ENCODE data around the gene TFR2.
A peak's percentile ranks its signal among the peaks of the same experiment; 100 is the strongest.

Gene TFR2

GRCh38 chr7:100586266-100587025, 54.9 kb downstream of the TFR2 start, which contains the start of gene FBXO24:
Gene FBXO24, plus strand, starts transcription at chr7:100586328. Its CDS starts 298 bp downstream, at chr7:100586626.
- TF ChIP-seq ZNF274 (IDR thresholded peaks at IDR 0.05; ENCODE audit: low read depth, low read length) (no peak), YY1 (IDR thresholded peaks at IDR 0.05; ENCODE audit: insufficient read depth, insufficient read length) (no peak), SUZ12 (IDR thresholded peaks at IDR 0.05; ENCODE audit: extremely low read depth, insufficient read depth, insufficient read length) (no peak)
- Histone ChIP-seq H3K9me3 (ENCODE audit: insufficient read depth, low read length) (no peaks in the 10 kb centered on the region), H3K36me3 (ENCODE audit: insufficient read depth, insufficient read length, low read length) (peaks cover 14% of the 10 kb centered on the region), H3K4me1 (ENCODE audit: insufficient read depth, insufficient read length) (peaks cover 26% of the 10 kb centered on the region), H3K9ac (ENCODE audit: insufficient read length, low read depth) (peak within 1 kb of the TSS; percentile 93), H3K4me3 (ENCODE audit: insufficient read length, low read depth) (peak within 1 kb of the TSS; percentile 86), H3K27me3 (ENCODE audit: insufficient read depth, insufficient read length) (no peaks in the 10 kb centered on the region)
- peak; percentile 99 for DNase-seq (ENCODE audit: low read depth, low spot score)

- peaks cover 24% of the 10 kb centered on the region for H3K4me1 ChIP-seq (ENCODE audit: insufficient read depth, insufficient read length)
- peak within 1 kb of the TSS; percentile 86 for H3K4me3 ChIP-seq (ENCODE audit: insufficient read length, low read depth)
- H3K36me3 ChIP-seq (ENCODE audit: insufficient read depth, insufficient read length, low read length): peaks cover 22% of the 10 kb centered on the region
- H3K9ac ChIP-seq (ENCODE audit: insufficient read length, low read depth): peak within 1 kb of the TSS; percentile 93
- no peaks in the 10 kb centered on the region for H3K9me3 ChIP-seq (ENCODE audit: insufficient read depth, low read length)
- TF ChIP-seq SUZ12 (IDR thresholded peaks at IDR 0.05; ENCODE audit: extremely low read depth, insufficient read depth, insufficient read length) (no peak), YY1 (IDR thresholded peaks at IDR 0.05; ENCODE audit: insufficient read depth, insufficient read length) (no peak), ZNF274 (IDR thresholded peaks at IDR 0.05; ENCODE audit: low read depth, low read length) (no peak)
- H3K27me3 ChIP-seq (ENCODE audit: insufficient read depth, insufficient read length): no peaks in the 10 kb centered on the region
- no peak for DNase-seq (ENCODE audit: low read depth, low spot score)
Observed at GRCh38 chr7:100585511-100586265, 55.7 kb downstream of the TFR2 start, which contains the start of gene LRCH4. Gene LRCH4, minus strand, starts transcription at chr7:100586129. Its CDS starts 29 bp downstream, at chr7:100586100.

- H3K4me3 ChIP-seq (ENCODE audit: insufficient read length, low read depth): peak overlapping the region; percentile 86
- DNase-seq (ENCODE audit: low read depth, low spot score): no peak
- no peaks in the 10 kb centered on the region for H3K27me3 ChIP-seq (ENCODE audit: insufficient read depth, insufficient read length)
- H3K9me3 ChIP-seq (ENCODE audit: insufficient read depth, low read length): no peaks in the 10 kb centered on the region
- peak overlapping the region; percentile 93 for H3K9ac ChIP-seq (ENCODE audit: insufficient read length, low read depth)
- peaks cover 29% of the 10 kb centered on the region for H3K36me3 ChIP-seq (ENCODE audit: insufficient read depth, insufficient read length, low read length)
- peaks cover 18% of the 10 kb centered on the region for H3K4me1 ChIP-seq (ENCODE audit: insufficient read depth, insufficient read length)
- TF ChIP-seq YY1 (IDR thresholded peaks at IDR 0.05; ENCODE audit: insufficient read depth, insufficient read length): no peak
- no peak for TF ChIP-seq SUZ12 (IDR thresholded peaks at IDR 0.05; ENCODE audit: extremely low read depth, insufficient read depth, insufficient read length)
- TF ChIP-seq ZNF274 (IDR thresholded peaks at IDR 0.05; ENCODE audit: low read depth, low read length): no peak
Observed at GRCh38 chr7:100584683-100585510, 56.5 kb downstream of the TFR2 start.

DNA sequence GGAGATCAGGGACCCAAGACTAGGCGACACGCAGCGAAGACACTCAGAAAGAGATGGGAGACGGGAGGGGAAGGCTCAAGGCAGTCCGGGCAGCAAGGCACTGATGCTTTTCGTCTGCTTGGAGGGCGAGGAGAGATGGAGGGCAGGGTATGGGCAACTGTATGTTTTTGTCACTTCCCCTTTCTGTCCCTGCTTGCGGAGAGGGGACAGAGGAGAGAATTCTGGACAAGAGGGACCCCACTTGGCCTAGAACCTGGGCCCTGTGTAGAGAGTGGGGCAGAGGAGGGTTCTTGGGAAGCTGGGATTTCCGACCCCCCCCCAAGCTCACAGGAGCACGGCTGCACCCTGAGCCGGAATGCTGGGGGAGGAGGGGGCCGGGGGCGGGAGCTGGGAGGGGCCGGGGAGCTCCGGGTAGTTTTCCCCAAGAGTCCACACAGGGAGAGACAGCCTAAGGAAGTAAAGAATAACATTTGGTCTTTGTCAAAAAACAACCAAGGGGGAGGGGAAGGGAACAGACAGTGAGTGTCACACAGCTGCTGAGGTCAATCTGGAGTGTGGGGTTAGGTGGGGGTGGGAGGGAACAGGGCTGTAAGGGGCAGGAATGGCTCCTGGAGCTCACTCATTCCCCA, 57.2 kb downstream of the TFR2 start:
- DNase-seq (ENCODE audit: low read depth, low spot score): no peak
- no peaks in the 10 kb centered on the region for H3K9me3 ChIP-seq (ENCODE audit: insufficient read depth, low read length)
- H3K4me1 ChIP-seq (ENCODE audit: insufficient read depth, insufficient read length): peaks cover 18% of the 10 kb centered on the region
- peak overlapping the region; percentile 93 for H3K9ac ChIP-seq (ENCODE audit: insufficient read length, low read depth)
- H3K36me3 ChIP-seq (ENCODE audit: insufficient read depth, insufficient read length, low read length): peaks cover 34% of the 10 kb centered on the region
- H3K4me3 ChIP-seq (ENCODE audit: insufficient read length, low read depth): peak overlapping the region; percentile 86
- TF ChIP-seq SUZ12 (IDR thresholded peaks at IDR 0.05; ENCODE audit: extremely low read depth, insufficient read depth, insufficient read length) (no peak), ZNF274 (IDR thresholded peaks at IDR 0.05; ENCODE audit: low read depth, low read length) (no peak), YY1 (IDR thresholded peaks at IDR 0.05; ENCODE audit: insufficient read depth, insufficient read length) (no peak)
- no peaks in the 10 kb centered on the region for H3K27me3 ChIP-seq (ENCODE audit: insufficient read depth, insufficient read length)

DNA sequence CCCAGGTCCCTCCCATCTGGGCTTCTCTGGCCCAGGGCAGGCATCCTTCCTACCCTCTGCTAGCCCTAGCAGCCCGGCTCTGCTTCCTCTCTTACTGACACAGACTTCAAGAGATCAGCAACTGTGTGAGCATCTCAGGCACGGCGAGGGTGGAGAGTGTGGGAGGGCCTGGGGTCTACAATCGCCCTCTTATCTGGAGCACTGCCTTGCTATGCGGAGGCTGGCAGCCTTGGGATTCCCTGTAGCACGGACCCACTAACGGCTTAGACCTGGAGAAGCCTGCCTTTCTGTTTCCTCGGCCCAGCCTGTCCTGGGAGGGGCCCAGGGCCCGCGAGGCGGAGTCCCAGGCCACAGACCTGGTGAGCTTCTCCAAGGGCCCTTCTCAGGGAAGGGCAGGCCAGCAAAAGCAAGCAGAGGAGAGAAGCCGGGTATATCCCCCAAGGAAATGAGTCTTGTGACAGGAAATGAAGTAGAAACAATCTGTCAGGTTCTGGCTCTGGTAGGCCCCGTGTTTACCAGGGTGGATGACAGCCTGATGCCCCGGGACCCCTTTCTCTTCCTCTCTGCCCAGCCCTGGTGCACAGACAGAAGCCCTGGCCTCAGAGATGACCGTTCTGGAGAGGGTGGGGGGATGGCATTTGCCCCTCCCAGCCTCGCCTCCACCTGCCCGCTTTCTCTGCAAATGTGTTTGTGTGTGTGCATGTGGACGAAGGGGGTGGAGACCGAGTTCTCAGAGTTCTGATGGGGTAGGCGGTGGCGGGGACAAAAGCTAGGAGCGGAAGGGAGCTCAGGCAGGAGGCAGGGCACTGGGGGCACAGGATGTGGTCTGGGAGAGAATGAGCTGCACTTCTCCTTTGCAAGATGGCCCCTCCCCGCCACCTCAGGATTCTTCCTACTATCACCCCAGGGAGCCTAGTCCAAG, 58.0 kb downstream of the TFR2 start:
- Histone ChIP-seq H3K27me3 (ENCODE audit: insufficient read depth, insufficient read length) (no peaks in the 10 kb centered on the region), H3K9ac (ENCODE audit: insufficient read length, low read depth) (peak overlapping the region; percentile 74), H3K36me3 (ENCODE audit: insufficient read depth, insufficient read length, low read length) (peaks cover 42% of the 10 kb centered on the region), H3K9me3 (ENCODE audit: insufficient read depth, low read length) (no peaks in the 10 kb centered on the region), H3K4me3 (ENCODE audit: insufficient read length, low read depth) (no peak overlapping the region), H3K4me1 (ENCODE audit: insufficient read depth, insufficient read length) (peaks cover 18% of the 10 kb centered on the region)
- no peak for DNase-seq (ENCODE audit: low read depth, low spot score)
- TF ChIP-seq ZNF274 (IDR thresholded peaks at IDR 0.05; ENCODE audit: low read depth, low read length): no peak
- TF ChIP-seq YY1 (IDR thresholded peaks at IDR 0.05; ENCODE audit: insufficient read depth, insufficient read length): no peak
- TF ChIP-seq SUZ12 (IDR thresholded peaks at IDR 0.05; ENCODE audit: extremely low read depth, insufficient read depth, insufficient read length): no peak

DNA sequence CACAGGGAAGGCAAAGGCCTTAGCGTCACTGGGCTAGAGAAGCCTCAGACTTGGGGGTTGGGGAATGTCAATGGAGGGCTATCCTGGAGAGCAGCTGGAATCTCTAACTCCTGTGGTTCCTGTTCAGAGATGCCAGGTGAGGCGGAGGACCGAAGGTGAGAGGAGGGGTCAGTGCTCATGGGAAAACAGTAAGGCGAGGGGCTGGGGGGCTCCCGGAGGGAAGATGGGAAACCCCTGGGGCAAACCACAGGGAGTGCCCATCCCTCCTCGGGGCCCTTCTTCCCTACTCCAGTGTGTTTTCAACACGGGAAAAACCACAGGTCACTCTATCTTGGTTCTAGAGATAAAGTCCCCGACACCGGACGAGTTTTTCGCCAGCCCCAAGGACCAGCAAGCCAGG, 58.7 kb downstream of the TFR2 start:
- Histone ChIP-seq H3K27me3 (ENCODE audit: insufficient read depth, insufficient read length) (no peaks in the 10 kb centered on the region), H3K4me3 (ENCODE audit: insufficient read length, low read depth) (no peak overlapping the region), H3K4me1 (ENCODE audit: insufficient read depth, insufficient read length) (peaks cover 15% of the 10 kb centered on the region), H3K9me3 (ENCODE audit: insufficient read depth, low read length) (no peaks in the 10 kb centered on the region), H3K36me3 (ENCODE audit: insufficient read depth, insufficient read length, low read length) (peaks cover 49% of the 10 kb centered on the region), H3K9ac (ENCODE audit: insufficient read length, low read depth) (peak overlapping the region; percentile 50)
- no peak for DNase-seq (ENCODE audit: low read depth, low spot score)
- TF ChIP-seq ZNF274 (IDR thresholded peaks at IDR 0.05; ENCODE audit: low read depth, low read length): no peak
- no peak for TF ChIP-seq SUZ12 (IDR thresholded peaks at IDR 0.05; ENCODE audit: extremely low read depth, insufficient read depth, insufficient read length)
- no peak for TF ChIP-seq YY1 (IDR thresholded peaks at IDR 0.05; ENCODE audit: insufficient read depth, insufficient read length)
